ENCODE measurements around the gene ZNF302.

GRCh38 chr19:34677386-34678084 is at the start of gene ZNF302:
- TF ChIP-seq CTCF (conservative IDR thresholded peaks at IDR 0.05; ENCODE audit: low read depth in 2 of 2) (no peak), STAT1 (IDR thresholded peaks at IDR 0.05; ENCODE audit: unreplicated experiment) (no peak), EZH2 (IDR thresholded peaks at IDR 0.05; ENCODE audit: low read depth, unreplicated experiment) (no peak), POLR2AphosphoS5 (IDR thresholded peaks at IDR 0.05; ENCODE audit: low read depth) (peak; percentile 89), ETS1 (IDR thresholded peaks at IDR 0.05) (peak; percentile 92), JUNB (IDR thresholded peaks at IDR 0.05; ENCODE audit: unreplicated experiment) (no peak), EZH2phosphoT487 (IDR thresholded peaks at IDR 0.05; ENCODE audit: unreplicated experiment) (no peak), CREB1 (CRISPR knock-in tag; IDR thresholded peaks at IDR 0.05; ENCODE audit: low read depth) (peak; percentile 81)
- TF ChIP-seq, protein P1, sequence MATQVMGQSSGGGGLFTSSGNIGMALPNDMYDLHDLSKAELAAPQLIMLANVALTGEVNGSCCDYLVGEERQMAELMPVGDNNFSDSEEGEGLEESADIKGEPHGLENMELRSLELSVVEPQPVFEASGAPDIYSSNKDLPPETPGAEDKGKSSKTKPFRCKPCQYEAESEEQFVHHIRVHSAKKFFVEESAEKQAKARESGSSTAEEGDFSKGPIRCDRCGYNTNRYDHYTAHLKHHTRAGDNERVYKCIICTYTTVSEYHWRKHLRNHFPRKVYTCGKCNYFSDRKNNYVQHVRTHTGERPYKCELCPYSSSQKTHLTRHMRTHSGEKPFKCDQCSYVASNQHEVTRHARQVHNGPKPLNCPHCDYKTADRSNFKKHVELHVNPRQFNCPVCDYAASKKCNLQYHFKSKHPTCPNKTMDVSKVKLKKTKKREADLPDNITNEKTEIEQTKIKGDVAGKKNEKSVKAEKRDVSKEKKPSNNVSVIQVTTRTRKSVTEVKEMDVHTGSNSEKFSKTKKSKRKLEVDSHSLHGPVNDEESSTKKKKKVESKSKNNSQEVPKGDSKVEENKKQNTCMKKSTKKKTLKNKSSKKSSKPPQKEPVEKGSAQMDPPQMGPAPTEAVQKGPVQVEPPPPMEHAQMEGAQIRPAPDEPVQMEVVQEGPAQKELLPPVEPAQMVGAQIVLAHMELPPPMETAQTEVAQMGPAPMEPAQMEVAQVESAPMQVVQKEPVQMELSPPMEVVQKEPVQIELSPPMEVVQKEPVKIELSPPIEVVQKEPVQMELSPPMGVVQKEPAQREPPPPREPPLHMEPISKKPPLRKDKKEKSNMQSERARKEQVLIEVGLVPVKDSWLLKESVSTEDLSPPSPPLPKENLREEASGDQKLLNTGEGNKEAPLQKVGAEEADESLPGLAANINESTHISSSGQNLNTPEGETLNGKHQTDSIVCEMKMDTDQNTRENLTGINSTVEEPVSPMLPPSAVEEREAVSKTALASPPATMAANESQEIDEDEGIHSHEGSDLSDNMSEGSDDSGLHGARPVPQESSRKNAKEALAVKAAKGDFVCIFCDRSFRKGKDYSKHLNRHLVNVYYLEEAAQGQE (IDR thresholded peaks at IDR 0.05; ENCODE audit: unreplicated experiment), result no peak
